GM19043 (cell line): ENCODE data around the gene HRCT1.
"Not testable (repeated sequence)": the region's sequence is repeated elsewhere in the genome, so short reads cannot be mapped to it uniquely, and the experiment has no call there.

Source experiments
- ATAC-seq: cut with Tn5 transposase; IDR thresholded peaks from one replicate; pipeline ENCODE4 v1.9.1; 2021; ENCODE audit warnings: low read depth; ENCODE audit not compliant: unreplicated experiment

The HRCT1 gene

GRCh38 chr9:35892051-35892450 is 14.0 kb upstream of the HRCT1 start:
- ATAC-seq = no peak

GRCh38 chr9:35896570-35896969 is 9.4 kb upstream of the HRCT1 start:
- no peak for ATAC-seq

GRCh38 chr9:35897376-35898099 is 8.5 kb upstream of the HRCT1 start:
- ATAC-seq = not testable (repeated sequence)

- ATAC-seq = no peak
These were observed 7.7 kb upstream of the HRCT1 start for GRCh38 chr9:35898337-35898736.

GRCh38 chr9:35899021-35899420 is 7.0 kb upstream of the HRCT1 start:
- no peak for ATAC-seq

- no peak for ATAC-seq
These were observed 3.0 kb upstream of the HRCT1 start for GRCh38 chr9:35903049-35903448.

DNA sequence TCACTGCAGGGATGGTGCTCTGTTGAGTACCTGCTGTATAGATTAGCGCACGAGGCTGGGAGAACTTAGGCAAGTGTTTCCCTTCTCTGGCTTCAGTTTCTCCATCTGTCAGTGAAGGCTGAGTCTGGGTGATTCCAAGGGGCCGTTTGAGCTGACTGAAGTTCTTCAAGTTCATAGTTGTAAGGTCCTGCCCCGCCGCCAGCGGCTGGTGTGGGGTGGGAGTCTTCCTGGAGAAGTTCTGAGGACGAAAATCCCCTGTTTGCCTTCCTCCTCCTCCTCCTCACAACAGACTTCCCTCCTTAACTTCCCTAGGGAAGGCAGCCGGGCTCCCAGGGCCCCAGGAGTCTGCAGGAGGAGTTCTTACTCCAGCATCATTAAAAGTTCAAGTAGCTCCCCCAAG is 1.7 kb upstream of the HRCT1 start:
- no peak for ATAC-seq

DNA sequence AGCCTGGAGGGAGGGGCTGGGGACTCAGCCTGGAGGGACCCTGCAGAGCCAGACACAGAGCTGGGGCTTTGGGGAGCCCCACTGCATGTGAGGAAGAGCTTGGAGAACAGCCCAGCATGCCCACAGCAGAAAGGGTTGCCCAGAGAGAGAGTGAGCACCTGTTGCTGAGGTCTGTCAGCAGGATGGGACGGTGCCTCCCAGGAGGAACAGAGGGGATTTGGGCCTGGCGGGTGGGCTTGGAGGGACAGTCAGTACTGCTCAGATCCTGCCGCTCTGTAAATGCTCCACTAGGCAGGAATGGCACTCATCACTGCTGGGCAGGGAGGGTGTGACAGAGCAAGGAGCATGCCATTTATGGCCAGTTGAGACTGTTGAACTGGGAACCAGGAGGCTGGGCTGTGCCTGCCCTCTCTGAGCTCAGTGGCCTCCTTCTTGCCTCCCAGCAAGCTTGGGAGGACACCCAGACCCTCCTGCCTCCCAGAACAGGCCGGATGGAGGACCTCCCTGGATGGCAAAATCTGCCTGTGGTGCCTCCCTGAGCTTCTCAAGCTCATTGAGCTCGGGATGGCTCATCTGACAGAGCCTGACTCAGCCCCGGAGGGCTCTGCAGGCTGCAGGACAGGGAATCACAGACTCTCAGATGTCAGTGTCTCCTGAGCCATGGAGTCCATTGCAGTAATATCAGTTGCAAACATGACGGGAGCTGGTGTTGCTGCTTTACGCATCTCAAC is 786 bp upstream of the HRCT1 start:
- ATAC-seq = no peak

DNA sequence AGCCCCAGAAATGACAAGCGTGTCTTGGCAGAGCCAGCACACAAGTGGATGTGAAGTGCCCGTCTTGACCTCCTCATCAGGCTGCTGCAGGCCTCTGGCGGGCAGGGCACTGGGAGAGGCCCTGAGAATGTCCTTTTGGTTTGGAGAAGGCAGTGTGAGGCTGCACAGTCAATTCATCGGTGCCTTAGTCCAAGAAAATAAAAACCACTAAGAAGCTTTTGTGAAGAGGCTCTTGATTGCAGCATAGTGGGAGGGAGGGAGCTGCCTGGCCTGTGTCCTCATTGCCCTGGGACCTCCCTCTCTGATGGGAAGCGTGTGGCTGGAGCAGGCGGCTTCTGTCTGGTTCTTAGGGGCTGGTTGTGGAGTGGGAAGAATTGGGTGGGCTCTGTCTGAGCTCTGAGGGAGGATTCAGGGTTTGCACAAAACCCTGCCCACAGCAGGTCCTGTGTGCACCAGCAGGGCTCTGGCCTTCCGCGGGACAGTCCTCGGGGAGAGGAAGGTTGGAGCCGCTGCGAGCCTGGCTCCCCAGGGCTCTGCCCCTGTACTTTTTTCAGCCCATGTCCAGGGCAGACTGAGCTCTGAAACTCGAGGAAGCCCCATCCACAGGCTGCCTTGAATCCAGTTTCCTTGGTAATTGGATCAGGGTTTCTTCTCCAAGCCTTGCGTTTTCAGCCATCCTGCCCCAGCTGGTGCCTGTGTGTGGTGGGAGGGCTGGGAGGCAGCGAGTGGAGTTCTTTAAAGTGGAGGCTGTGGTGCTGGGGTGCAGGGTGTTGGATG is 1.1 kb downstream of the HRCT1 start:
- ATAC-seq = no peak

DNA sequence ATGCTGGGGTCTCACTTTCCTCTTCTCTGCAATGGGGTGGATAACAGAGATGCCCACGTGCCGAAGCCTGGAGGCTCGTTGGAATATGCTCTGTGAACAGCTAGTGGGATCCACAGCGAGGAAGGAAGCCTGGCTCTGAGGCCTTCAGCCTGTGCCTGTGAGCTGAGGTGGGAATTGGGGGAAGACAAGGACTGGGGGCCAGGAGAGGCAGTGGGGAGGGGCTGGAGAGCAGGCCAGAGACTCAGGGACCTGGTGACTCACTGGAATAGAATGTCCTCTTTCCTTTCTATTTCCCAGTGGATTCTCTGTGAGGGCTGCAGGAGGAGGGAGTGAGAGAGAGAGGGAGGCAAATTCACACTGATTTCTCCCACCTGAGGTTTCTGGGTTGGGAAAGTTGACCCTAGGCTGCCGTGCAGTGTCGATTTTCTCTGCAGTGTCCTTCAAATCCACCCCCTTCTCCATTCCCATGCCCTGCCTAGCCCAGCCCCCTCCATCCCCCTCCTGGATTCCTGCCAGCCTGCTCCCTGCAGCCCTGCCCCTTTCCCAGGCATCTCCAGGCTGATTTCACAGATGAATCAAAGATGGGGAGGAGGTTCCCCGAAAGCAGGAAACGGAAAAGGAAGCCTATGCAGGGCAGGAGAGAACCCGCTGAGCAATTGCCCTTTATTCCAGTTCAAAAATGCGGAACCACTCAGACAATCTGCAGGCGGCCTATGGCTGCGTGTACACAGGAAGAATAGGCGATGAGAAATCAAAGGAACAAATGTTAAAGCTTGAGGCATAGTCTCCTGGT is 1.9 kb downstream of the HRCT1 start:
- ATAC-seq = no peak

DNA sequence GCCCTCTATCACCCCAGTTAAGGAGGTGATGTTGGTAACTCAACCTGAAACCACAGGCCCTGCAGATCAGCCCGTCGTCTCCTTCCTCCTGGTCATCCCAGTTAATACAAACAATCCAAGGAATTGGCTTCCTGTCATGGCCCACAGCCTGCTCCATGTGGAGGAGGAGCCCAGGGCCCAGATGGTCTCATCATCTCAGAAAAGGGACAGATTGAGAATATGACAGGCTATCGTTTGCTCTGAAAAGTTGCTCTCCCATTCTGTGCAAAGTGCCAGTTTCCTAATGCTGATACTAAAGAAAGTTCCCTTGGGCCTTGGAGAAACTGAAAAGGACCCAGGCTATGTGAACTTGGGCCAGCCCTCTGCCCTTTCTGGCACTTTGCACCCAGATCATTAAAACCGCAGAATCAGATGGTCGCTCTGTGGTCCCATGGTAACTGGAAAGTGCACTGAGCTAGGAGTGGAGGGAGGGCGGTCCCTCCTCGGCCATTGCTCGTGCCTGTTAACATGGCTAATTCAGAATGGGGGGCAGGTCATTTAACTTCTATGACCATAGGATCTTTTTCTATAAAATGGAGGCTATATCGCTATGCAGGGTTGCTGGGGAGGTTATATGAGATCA is 2.6 kb downstream of the HRCT1 start:
- no peak for ATAC-seq

DNA sequence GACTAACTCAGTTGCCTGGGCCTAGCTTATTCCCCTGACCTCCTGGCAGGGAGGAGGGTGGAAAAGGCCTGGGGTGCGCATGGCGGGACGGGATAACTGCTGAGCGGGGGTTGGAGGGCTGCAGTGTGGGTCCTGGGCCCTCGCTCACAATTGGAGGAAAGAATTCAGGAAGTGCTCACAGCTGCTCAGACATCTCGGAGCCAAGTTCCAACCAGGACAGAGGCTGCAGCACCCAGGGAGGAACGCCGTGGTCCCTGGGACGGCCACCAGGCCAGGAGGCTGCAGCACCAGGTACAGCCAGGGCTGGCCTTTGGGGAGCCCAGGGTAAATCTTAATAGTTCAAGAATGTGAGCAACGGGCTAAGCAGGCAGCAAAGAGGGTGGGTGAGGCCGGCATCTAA is 3.3 kb downstream of the HRCT1 start, which contains the start of gene SPAAR:
Gene SPAAR, plus strand, starts transcription at position 217 of the 400 bp plus-strand sequence. CDS start 974 bp downstream, outside the sequence.
- ATAC-seq = no peak

DNA sequence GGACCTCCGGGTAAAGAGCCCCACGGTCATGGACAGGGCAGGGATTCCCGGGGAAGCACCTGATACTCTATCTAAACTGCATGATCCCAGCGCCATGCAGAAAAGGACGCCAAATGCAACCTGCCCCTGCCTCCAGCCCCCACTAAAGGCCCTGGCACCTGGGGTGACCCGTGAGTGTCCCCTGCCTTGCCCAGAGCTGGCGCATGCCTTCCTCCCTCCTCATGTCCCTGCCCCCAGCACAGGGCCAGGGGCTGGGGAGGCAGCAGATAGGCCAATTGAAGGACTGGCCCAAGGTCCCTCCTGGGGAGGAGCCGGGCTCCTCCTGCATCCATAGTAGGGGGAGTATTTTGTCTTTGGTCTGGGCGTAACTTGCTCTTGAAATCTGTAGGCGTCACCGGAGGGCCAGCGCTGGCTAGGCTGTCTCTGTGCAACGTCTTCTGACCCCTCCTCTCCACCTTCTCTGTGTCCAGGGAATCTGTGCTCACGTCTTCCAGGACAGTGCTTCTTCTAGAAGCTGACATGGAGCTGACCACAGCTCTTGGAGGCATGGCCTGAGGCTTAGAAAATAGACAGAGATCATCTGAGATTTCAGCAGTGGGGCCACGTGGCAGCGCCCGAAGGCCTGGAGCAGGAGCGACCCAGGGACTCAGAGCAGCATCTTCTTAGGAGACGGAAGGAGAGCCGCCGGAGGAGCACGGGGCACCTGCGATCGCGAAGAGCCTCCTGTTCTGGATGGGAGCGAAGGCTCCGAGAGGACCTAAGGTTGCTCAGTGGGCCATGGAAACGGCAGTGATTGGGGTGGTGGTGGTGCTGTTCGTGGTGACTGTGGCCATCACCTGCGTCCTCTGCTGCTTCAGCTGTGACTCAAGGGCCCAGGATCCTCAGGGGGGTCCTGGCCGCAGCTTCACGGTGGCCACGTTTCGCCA is 3.9 kb downstream of the HRCT1 start:
- ATAC-seq = no peak

GRCh38 chr9:35910613-35911359 is 4.8 kb downstream of the HRCT1 start:
- ATAC-seq = no peak

DNA sequence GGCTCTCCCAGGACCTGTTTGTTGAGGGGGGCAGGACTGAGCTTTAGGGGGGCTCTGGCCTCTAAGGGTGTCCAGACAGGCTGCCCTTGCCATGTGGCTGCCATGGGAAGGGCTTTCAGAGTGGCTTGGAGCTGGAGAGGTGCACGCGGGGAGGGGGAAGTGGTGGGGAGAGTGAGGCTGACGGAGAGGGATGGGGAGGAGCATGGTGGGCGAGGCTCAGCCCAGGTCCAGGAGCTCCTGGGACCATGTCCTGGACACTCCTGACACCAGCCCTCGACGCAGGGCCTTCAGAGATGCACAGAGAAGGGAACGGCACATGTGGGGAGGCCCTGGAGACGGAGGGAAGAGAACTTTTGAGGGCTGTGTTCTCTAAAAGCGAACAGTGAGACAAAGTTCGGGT is 5.7 kb downstream of the HRCT1 start:
- no peak for ATAC-seq

DNA sequence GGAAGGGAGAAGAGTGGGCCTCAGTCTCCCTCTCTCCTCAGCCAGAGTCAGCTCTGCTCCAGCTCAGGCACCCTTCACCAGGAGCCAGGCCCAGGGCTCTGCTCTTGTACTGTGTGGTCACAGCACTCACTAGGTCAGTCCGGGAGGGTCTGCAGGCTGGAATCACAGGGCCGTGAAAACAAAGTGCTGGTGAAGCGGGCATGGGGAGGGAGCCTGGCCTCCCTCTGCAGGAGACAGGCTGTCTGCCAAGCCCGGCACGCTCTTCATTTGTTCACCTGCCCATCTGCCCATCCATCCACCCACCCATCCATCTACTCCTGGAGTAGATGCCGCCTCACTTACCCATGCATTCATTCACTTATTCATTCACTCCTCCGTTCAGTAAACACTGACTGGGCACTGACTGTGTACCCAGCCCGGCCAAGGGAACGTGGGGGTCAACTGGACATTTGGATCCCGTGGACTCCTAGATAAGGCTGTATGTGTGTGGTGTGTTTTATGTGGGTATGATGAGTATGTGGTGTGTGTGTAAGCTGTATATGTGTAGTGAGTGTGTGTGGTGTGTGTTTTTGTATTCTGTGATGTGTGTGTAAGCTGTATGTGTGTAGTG is 6.9 kb downstream of the HRCT1 start:
- no peak for ATAC-seq

GRCh38 chr9:35913429-35913828 is 7.4 kb downstream of the HRCT1 start:
- not testable (repeated sequence) for ATAC-seq

- no peak for ATAC-seq
These were observed 8.4 kb downstream of the HRCT1 start for GRCh38 chr9:35914301-35914807.
